Osteoblast (primary cell): ENCODE measurements around the gene ATP10D. TPM values are rescaled to one million over a fixed set of nuclear protein-coding genes. Genes with fewer than 3 reads are reported as not detected.

Source experiments
- DNase-seq: peaks from one replicate; pipeline ENCODE4 v3.0.0; 2011; ENCODE audit warnings: low spot score, mixed read lengths; ENCODE audit not compliant: insufficient read length; ENCODE audit errors: missing footprints
- H2AFZ ChIP-seq: 2 replicates; pipeline ENCODE4 v1.6.0; 2011; ENCODE audit warnings: mild to moderate bottlenecking, low read length
- H3K27ac ChIP-seq: 2 replicates; pipeline ENCODE4 v1.5.1; 2011; ENCODE audit warnings: mild to moderate bottlenecking, low read depth, low read length, moderate library complexity
- H3K27me3 ChIP-seq: 2 replicates; pipeline ENCODE4 v1.6.0; 2012; ENCODE audit warnings: mild to moderate bottlenecking, control low read depth, inconsistent platforms, low read length, moderate library complexity; ENCODE audit not compliant: insufficient read depth
- H3K36me3 ChIP-seq: 2 replicates; pipeline ENCODE4 v1.5.1; 2011; ENCODE audit warnings: mild to moderate bottlenecking, low read length, control low read depth, moderate library complexity; ENCODE audit not compliant: insufficient read depth
- H3K4me1 ChIP-seq: 2 replicates; pipeline ENCODE4 v1.5.1; 2011; ENCODE audit warnings: mild to moderate bottlenecking, low read length, control low read depth, moderate library complexity; ENCODE audit not compliant: insufficient read depth
- H3K4me2 ChIP-seq: 2 replicates; pipeline ENCODE4 v1.6.0; 2011; ENCODE audit warnings: mild to moderate bottlenecking, low read length; ENCODE audit not compliant: insufficient read depth
- H3K4me3 ChIP-seq: fragments of 200-600 bp; sonication (generic); 3 replicates; pipeline ENCODE4 v1.5.1; 2012; ENCODE audit warnings: mild to moderate bottlenecking, low read length, inconsistent platforms; ENCODE audit not compliant: insufficient read depth
- H3K79me2 ChIP-seq: 2 replicates; pipeline ENCODE4 v1.6.0; 2012; ENCODE audit warnings: mild to moderate bottlenecking, low read length, control low read depth, inconsistent platforms; ENCODE audit not compliant: insufficient read depth
- H3K9me3 ChIP-seq: 2 replicates; pipeline ENCODE4 v1.5.1; 2011; ENCODE audit warnings: low read depth, low read length, control low read depth
- H4K20me1 ChIP-seq: 2 replicates; pipeline ENCODE4 v1.6.0; 2012; ENCODE audit warnings: mild to moderate bottlenecking, low read length, control low read depth; ENCODE audit not compliant: insufficient read depth
- CTCF ChIP-seq: IDR thresholded peaks from 2 replicates; pipeline ENCODE4 v1.5.1; 2011; ENCODE audit warnings: mild to moderate bottlenecking, low read depth, low read length, moderate library complexity; ENCODE audit errors: extremely low read depth
- total RNA-seq: library from RNA; depleted of rRNA; stranded (reverse); fragments of >200 nt; gene quantifications from 2 replicates; pipeline ENCODE4 v1.2.3, GENCODE V29; 2012

ATP10D gene
- total RNA-seq, 1 donor, result 51.8 TPM

- Histone ChIP-seq H4K20me1 (no peaks in the 10 kb centered on the region), H3K79me2 (no peaks in the 10 kb centered on the region), H2AFZ (no peak overlapping the region), H3K27me3 (no peaks in the 10 kb centered on the region), H3K9me3 (peaks cover 4% of the 10 kb centered on the region), H3K36me3 (no peaks in the 10 kb centered on the region), H3K27ac (no peak overlapping the region), H3K4me2 (no peak overlapping the region), H3K4me1 (no peaks in the 10 kb centered on the region), H3K4me3 (no peak overlapping the region)
- no peak for DNase-seq
- no peak for TF ChIP-seq CTCF
These were observed 136.1 kb downstream of the ATP10D start for GRCh38 chr4:47621181-47621580.

- H3K36me3 ChIP-seq, result no peaks in the 10 kb centered on the region
- H3K4me2 ChIP-seq, result no peak overlapping the region
- H3K27me3 ChIP-seq, result no peaks in the 10 kb centered on the region
- H3K79me2 ChIP-seq, result no peaks in the 10 kb centered on the region
- H3K4me3 ChIP-seq, result no peak overlapping the region
- peak overlapping the region; percentile 17 for H3K27ac ChIP-seq
- H2AFZ ChIP-seq, result no peak overlapping the region
- no peak for DNase-seq
- no peaks in the 10 kb centered on the region for H4K20me1 ChIP-seq
- peaks cover 4% of the 10 kb centered on the region for H3K9me3 ChIP-seq
- no peaks in the 10 kb centered on the region for H3K4me1 ChIP-seq
- no peak for TF ChIP-seq CTCF
These were observed 139.0 kb downstream of the ATP10D start for GRCh38 chr4:47624031-47624441.

GRCh38 chr4:47631161-47631560 lies 146.1 kb downstream of the ATP10D start:
- no peak overlapping the region for H3K4me3 ChIP-seq
- H3K27me3 ChIP-seq, result no peaks in the 10 kb centered on the region
- no peak for DNase-seq
- H3K27ac ChIP-seq, result no peak overlapping the region
- H3K9me3 ChIP-seq, result no peaks in the 10 kb centered on the region
- H3K4me2 ChIP-seq, result no peak overlapping the region
- H4K20me1 ChIP-seq, result no peaks in the 10 kb centered on the region
- H3K79me2 ChIP-seq, result no peaks in the 10 kb centered on the region
- H3K36me3 ChIP-seq, result no peaks in the 10 kb centered on the region
- H2AFZ ChIP-seq, result no peak overlapping the region
- no peaks in the 10 kb centered on the region for H3K4me1 ChIP-seq
- TF ChIP-seq CTCF, result no peak

- Histone ChIP-seq H3K9me3 (no peaks in the 10 kb centered on the region), H3K27ac (no peak overlapping the region), H3K79me2 (no peaks in the 10 kb centered on the region), H3K4me1 (peaks cover 16% of the 10 kb centered on the region), H3K4me2 (no peak overlapping the region), H3K27me3 (no peaks in the 10 kb centered on the region), H2AFZ (no peak overlapping the region), H4K20me1 (no peaks in the 10 kb centered on the region), H3K36me3 (no peaks in the 10 kb centered on the region), H3K4me3 (no peak overlapping the region)
- no peak for DNase-seq
- no peak for TF ChIP-seq CTCF
These were observed 154.5 kb downstream of the ATP10D start for GRCh38 chr4:47639531-47639930.
